SW480 (cell line): ENCODE measurements around the gene SHISA7.
A peak's percentile ranks its signal among the peaks of the same experiment; 100 is the strongest.

Source experiments
- DNase-seq: peaks from one replicate; pipeline ENCODE4 v3.0.0-alpha.2; 2016; ENCODE audit warnings: low spot score

The SHISA7 gene

GRCh38 chr19:55443045-55443823 is at the start of gene SHISA7:
Gene SHISA7, minus strand, starts transcription at chr19:55443300. Its CDS starts 437 bp downstream, at chr19:55442863.
- peak; percentile 63 for DNase-seq

- no peak for DNase-seq
These were observed 49.4 kb upstream of the SHISA7 start for GRCh38 chr19:55492362-55492944.

GRCh38 chr19:55491546-55492360 is 48.7 kb upstream of the SHISA7 start:
- no peak for DNase-seq

- DNase-seq = no peak
These were observed 47.7 kb upstream of the SHISA7 start for GRCh38 chr19:55490478-55491432.

GRCh38 chr19:55489711-55490477 is 46.8 kb upstream of the SHISA7 start:
- no peak for DNase-seq

GRCh38 chr19:55488986-55489710 is 46.0 kb upstream of the SHISA7 start:
- DNase-seq = no peak

GRCh38 chr19:55487924-55488687 is 45.0 kb upstream of the SHISA7 start, which contains the start of gene SSC5D:
Gene SSC5D, plus strand, starts transcription at chr19:55488436. Its CDS starts 154 bp downstream, at chr19:55488590.
- no peak for DNase-seq

GRCh38 chr19:55486971-55487923 is 44.1 kb upstream of the SHISA7 start:
- DNase-seq = peak; percentile 90

GRCh38 chr19:55486043-55486970 is 43.2 kb upstream of the SHISA7 start:
- no peak for DNase-seq

- no peak for DNase-seq
These were observed 42.4 kb upstream of the SHISA7 start for GRCh38 chr19:55485439-55486011.

- peak; percentile 48 for DNase-seq
These were observed 41.7 kb upstream of the SHISA7 start, which contains the start of gene NAT14 for GRCh38 chr19:55484593-55485438. Gene NAT14, plus strand, starts transcription at chr19:55485188. Its CDS starts 521 bp downstream, at chr19:55485709.

GRCh38 chr19:55483706-55484592 is 40.8 kb upstream of the SHISA7 start:
- DNase-seq = no peak

GRCh38 chr19:55482967-55483705 is 40.0 kb upstream of the SHISA7 start:
- no peak for DNase-seq
